Kidney epithelial cell (primary cell): ENCODE results near the gene POU2F1. TPM values are rescaled to one million over a fixed set of nuclear protein-coding genes. Genes with fewer than 3 reads are reported as not detected.

Experiments
- DNase-seq: peaks from one replicate; pipeline ENCODE4 v3.0.0-alpha.2; 2010; ENCODE audit warnings: low read depth
- H3K27me3 ChIP-seq: 2 replicates; pipeline ENCODE4 v1.6.0; 2011; ENCODE audit warnings: low read length; ENCODE audit not compliant: control insufficient read depth, insufficient read depth
- H3K36me3 ChIP-seq: 2 replicates; pipeline ENCODE4 v1.5.1; 2011; ENCODE audit warnings: low read length; ENCODE audit not compliant: control insufficient read depth, insufficient read depth
- H3K4me3 ChIP-seq: 2 replicates; pipeline ENCODE4 v1.5.1; 2011; ENCODE audit warnings: low read depth, mild to moderate bottlenecking, control low read depth, low read length
- CTCF ChIP-seq: IDR thresholded peaks from 2 replicates; pipeline ENCODE4 v1.5.1; 2011; ENCODE audit warnings: mild to moderate bottlenecking, moderate library complexity, low read length, control low read depth, inconsistent platforms; ENCODE audit not compliant: insufficient read depth, poor library complexity, severe bottlenecking
- total RNA-seq: library from RNA; depleted of rRNA; stranded (reverse); fragments of >200 nt; gene quantifications from 2 replicates; pipeline ENCODE4 v1.2.3, GENCODE V29; 2015

Gene POU2F1
- total RNA-seq, 1 donor from 2014 or later, result 8.4 TPM

GRCh38 chr1:167263344-167263743, 42.7 kb downstream of the POU2F1 start:
- H3K27me3 ChIP-seq, result no peaks in the 10 kb centered on the region
- H3K4me3 ChIP-seq, result no peak overlapping the region
- no peaks in the 10 kb centered on the region for H3K36me3 ChIP-seq
- TF ChIP-seq CTCF, result no peak
- no peak for DNase-seq

GRCh38 chr1:167263819-167264464, 43.3 kb downstream of the POU2F1 start:
- Histone ChIP-seq H3K36me3 (no peaks in the 10 kb centered on the region), H3K4me3 (no peak overlapping the region), H3K27me3 (no peaks in the 10 kb centered on the region)
- no peak for DNase-seq
- no peak for TF ChIP-seq CTCF

- no peaks in the 10 kb centered on the region for H3K36me3 ChIP-seq
- TF ChIP-seq CTCF, result no peak
- H3K4me3 ChIP-seq, result no peak overlapping the region
- no peak for DNase-seq
- no peaks in the 10 kb centered on the region for H3K27me3 ChIP-seq
These were observed 46.3 kb downstream of the POU2F1 start for GRCh38 chr1:167266965-167267364.

- no peaks in the 10 kb centered on the region for H3K27me3 ChIP-seq
These were observed 47.7 kb downstream of the POU2F1 start for GRCh38 chr1:167268347-167268787.

GRCh38 chr1:167270349-167271092, 49.8 kb downstream of the POU2F1 start:
- Histone ChIP-seq H3K4me3 (no peak overlapping the region), H3K36me3 (no peaks in the 10 kb centered on the region), H3K27me3 (no peaks in the 10 kb centered on the region)
- no peak for TF ChIP-seq CTCF
- DNase-seq, result no peak

More at GRCh38 chr1:167268347-167268787, 47.7 kb downstream of the POU2F1 start:
- Histone ChIP-seq H3K36me3 (no peaks in the 10 kb centered on the region), H3K4me3 (no peak overlapping the region)
- DNase-seq, result no peak
- TF ChIP-seq CTCF, result no peak
